Uterus (tissue), 2 donors: ENCODE data around the gene SSTR4.

Experiments
- CTCF ChIP-seq, 4 experiments: fragments of 200-600 bp in 2 of 4; fragments of 450-650 bp in 2 of 4; sonication (generic) in 2 of 4; IDR thresholded peaks; one replicate each; pipeline ENCODE4 v1.5.1; 2016 to 2019; ENCODE audit warnings: antibody characterized with exemption in 4 of 4, mild to moderate bottlenecking in 2 of 4, moderate library complexity in 1 of 4
- POLR2A ChIP-seq, 2 donors: fragments of 450-650 bp; IDR thresholded peaks; one replicate each; pipeline ENCODE4 v1.6.1; 2016; ENCODE audit warnings: antibody characterized with exemption in 2 of 2, mild to moderate bottlenecking in 1 of 2, moderate library complexity in 1 of 2

- TF ChIP-seq CTCF (IDR thresholded peaks at IDR 0.05) (no peak), POLR2A (IDR thresholded peaks at IDR 0.05) (no peak)
Measured at GRCh38 chr20:23018941-23019340, 16.2 kb upstream of the SSTR4 start.
